AG08395 (cell line): ENCODE data around the gene AKAP7.

Experiments
- DNase-seq: peaks from one replicate; pipeline ENCODE4 v3.0.0; 2012; ENCODE audit warnings: mixed read lengths, low spot score

The AKAP7 gene

DNA sequence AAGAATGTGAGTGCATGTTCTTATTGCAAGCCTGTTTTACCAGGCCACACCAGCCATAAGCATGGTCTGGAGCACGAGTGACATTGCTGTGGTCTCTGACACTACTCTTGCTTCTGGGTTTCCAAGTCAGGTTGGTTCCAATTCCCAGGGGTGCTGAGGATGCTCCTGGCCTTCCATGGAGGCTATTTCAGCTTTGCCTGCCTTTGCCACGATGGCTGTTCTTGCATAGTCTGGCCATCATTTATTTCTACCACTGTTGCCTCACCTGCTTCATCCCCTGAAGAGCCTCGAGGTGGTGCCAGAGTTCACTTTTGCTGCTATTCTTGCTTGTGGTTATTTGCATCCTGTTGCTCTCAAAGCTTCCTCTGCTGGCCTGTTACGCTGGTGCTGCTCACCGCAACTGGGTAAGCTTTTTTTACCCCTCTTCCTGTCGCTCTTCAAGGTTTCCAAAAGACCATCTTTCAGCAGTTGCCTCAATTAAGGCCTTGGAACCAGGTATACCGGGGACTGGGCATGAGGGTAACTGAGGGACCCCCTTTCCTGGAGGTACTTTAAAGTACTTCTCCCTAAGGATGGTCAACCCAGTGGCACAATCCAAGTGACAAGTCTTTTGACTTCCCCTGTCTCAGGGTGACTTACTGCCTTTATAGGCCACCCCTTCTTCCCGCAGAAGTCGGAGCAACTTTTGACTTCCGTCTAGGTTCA is 64.5 kb downstream of the AKAP7 start:
- DNase-seq, result peak; percentile 77

DNA sequence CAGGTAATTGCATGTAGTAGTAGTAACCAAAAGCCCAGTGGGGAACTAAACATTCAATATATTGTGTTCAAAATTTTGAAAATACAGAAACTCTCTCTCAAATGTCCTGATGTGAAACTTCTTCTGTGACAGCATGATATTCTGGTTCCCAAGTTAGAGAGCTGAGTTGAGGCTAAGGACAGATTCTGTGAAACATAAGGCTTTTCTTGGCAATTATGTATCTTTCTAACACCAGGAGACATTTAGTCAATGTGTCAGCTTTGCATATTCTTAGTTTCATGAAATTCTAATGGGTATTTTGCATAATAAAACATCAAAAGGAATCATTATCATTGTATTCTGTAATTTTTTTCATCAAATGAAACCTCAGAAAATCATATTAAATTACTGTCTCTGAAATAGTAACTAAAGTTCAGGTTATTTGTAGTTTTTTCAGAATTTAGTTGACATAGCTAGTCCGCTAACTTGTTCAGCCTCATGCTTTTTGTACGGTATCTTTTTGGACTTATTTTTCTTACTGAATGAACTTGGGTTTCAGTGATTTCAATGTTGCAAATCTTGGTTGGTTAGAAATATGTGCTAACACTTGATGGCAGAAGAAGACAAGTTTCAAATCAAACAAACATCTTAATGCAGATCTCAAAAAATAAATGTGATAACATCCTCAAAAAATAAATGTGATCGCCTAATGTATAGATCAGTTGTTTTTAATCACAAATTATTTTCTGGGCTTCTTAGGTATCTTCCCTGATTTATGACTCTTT is 70.4 kb downstream of the AKAP7 start:
- no peak for DNase-seq

DNA sequence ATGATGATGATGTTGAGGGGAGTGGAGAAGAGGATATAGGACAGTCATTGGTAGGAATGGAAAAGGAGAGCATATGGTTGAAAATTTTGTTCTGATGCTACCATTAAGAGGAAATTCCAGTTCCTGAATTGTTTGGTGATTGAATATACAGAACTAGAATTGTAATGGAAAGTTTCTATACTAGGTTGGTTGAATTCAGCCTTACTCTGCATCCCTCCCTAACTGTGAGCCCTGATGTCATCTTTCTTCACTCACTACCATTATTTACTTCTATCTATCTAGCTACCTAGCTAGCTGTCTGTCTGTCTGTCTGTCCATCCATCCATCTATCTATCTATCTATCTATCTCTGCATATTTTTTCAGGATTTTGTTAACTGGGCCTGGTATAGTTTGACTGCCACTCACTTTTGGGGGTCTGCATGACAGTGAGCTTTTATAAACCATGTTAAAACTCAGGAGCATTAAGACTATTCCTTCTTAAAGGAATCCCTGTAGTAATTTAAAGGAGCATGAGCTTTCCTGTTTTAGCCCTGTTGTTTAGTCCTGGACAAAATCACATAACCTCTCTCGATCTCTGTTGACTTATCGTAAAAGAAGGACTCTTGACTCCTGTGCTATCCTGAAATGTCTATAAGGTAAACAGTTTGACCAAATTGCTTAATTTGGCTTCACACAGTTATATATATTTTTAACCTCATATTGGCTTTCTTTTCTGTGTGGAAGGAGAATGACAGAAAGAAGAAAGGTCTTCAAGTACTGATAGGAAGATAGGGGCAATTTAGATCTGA is 71.4 kb downstream of the AKAP7 start:
- DNase-seq, result no peak

DNA sequence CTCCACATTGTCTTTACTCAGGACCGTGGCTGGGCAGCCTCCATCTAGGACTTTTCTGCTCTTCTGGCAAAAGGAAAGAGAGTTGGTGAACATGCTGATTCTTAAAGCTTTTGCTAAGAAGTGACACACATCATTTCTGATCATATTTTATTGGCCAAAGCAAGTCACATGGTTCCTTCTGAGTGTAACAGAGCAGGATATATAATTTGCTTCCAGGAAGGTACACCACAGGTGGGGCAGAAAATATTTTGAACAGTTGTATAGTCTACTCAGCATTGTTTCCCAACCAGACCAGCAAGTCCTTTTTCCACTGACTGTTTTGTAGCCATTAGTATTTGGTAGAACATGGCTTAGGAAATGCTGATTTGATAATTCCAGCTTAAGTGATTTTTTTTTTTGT is 73.5 kb downstream of the AKAP7 start:
- no peak for DNase-seq

DNA sequence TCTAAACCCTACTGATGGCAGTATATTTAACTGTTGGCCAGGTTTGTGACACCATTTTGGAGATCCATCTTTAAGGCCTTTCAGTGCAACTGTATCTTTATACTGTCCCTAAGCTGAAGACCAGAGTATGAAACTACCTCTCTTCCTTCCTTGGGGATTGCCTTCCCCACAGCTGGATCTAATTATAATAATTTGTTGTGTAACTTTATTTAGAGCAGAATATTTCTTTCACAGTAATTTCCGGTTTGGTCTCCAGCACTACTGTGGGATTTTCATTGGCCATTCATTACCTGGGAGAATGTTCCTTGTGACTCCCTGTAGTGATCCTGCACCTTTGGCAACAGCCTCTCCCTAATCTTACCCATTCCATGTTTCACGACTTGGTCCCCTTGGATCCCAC is 75.2 kb downstream of the AKAP7 start:
- DNase-seq, result peak; percentile 41

DNA sequence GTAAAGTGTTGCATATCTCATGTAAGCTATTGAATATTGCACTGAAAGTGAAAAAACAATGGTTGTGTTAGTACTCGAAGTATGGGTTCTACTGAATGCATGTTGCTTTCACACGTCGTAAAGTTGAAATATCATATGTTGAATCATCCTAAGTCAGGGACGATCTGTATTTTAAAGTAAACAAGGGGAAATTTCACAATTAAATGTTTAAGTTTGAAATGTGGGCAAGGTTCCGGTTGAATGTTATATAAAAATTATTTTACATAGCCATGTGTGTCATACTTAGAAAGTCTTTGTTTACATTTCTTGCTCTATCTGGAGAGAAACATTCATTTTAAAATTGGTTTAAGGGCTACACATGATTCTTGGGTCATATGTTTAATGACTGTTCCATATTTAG is 76.8 kb downstream of the AKAP7 start:
- DNase-seq, result no peak

DNA sequence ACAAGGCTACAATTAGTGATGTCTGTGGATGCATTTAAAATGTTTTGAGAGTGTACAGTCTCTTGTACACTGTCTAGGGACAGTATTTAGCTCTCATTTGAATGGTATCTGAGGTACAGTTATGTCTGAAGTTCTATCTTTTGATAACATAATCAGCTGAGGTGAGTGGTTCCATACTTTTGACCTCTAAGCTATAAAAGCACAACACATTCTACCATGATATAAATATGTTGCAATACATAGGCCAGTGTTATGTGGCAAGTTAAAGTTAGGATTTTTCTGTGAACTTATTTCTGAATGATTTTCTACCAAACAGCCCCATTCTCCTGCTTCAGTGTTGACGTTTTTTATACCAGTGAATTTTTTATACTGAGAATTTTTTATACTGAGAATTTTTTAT is 77.6 kb downstream of the AKAP7 start:
- no peak for DNase-seq

DNA sequence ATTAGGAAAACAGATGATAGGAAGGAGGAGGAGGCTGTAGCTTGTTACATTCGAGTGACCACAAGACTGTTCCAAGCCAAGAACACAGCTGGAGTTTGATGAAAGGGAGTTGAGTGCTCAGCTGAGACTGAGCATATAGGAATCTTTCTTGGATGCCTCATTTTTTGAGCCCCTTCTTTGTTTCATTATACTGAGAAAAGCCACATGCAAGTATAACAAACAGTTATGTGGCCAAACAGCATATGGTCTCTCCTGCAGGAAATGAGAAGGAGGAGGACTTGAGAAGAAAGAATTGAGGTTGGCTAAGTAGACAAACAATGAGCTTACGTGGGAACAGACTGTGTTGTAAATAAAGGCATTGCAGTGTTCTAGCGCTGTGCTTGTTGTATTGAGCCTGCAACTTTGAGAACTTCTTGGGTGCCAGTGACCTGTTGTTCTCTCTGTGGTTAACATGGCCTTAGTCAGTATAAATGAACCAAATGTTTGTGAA is 78.3 kb downstream of the AKAP7 start:
- DNase-seq, result peak; percentile 5

DNA sequence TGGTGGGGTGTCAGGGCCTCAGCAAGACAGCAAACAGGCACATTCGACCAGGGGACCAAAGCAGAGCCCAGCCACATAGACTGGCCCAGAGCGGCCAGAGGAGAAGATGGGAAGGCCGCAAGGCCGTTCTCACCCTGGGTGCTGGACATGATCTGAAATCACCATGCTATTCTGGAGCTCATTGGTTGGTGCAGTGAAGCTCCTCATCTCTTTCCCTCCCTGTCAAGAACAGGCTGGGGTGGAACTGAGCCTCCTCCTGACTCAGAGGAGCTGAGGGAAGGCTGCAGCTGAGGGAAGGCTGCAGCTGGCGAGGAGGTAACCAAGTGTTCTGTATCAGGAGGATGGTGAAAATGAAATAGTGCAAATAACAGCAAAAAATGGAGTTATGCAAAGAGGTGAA is 80.0 kb downstream of the AKAP7 start:
- DNase-seq, result no peak

DNA sequence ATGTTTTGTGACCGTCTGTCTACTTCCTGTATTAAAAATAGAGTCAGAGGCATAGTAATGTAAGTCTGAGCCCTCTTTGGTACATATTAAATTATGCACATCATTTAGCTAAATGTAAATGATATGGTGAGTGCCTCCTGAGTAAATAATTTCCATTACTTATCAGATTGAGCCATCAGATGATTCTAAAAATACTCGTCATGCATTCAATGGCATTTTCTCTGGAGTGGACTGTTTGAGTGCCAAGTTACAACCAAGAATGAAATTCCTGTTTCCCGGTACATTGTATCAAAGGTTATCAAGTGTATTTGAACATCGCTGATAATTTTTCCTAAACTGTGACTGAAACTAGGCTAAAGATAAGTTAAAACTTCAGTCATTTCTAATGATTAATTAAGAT is 81.0 kb downstream of the AKAP7 start:
- DNase-seq, result no peak

DNA sequence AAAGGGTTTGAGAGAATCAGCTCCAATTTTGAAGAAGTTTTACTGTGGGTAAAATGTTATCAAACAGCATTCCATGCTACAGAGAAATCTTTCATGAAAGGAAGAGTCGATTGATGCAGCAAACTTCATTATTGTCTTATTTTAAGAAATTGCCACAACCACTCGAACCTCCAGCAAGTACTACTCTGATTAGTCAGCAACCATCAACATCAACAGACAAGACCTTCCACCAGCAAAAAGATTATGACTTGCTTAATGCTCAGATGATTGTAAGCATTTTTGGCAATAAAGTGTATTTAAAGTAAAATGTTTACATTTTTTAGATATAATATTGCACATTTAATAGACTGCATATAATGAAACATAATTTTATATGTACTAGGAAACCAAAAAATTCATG is 87.5 kb downstream of the AKAP7 start:
- DNase-seq, result no peak

DNA sequence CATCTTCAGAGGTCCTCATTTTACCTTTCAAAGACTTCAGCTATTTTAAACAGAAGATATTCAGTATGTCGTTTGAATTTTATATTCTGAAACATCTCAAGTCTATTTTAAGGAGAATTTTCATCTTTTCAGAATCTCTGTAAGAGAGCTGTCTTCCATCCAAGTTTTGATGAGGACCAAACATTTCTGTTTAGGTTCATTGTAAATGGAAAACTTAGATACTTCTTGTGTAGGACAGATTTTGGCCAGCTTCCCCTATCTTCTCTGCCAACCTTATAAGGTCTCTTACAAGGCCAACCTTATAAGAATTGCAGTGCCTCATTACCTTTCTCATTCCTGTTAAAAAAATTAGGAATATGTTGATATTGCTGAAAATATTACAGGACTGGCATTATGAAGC is 88.1 kb downstream of the AKAP7 start:
- no peak for DNase-seq

DNA sequence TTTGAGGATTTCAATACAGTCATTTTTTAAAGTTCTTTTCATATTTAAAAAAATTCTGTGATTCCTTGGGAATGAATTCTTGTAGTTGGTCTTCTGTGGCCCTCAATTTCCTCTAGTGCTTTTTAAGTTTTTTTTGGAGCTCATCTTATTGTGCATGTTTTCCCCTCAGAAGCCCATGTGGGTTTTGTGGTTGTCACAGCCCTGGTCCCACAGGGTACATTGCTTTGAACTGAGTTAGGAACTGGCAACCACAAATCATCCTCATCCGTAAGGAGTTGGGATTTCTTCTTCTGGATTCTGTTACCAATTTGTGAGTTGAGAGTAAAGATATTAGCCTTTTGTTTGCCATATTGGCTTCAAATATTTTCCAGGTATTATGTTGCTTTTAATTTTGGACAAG is 89.9 kb downstream of the AKAP7 start:
- DNase-seq, result no peak

DNA sequence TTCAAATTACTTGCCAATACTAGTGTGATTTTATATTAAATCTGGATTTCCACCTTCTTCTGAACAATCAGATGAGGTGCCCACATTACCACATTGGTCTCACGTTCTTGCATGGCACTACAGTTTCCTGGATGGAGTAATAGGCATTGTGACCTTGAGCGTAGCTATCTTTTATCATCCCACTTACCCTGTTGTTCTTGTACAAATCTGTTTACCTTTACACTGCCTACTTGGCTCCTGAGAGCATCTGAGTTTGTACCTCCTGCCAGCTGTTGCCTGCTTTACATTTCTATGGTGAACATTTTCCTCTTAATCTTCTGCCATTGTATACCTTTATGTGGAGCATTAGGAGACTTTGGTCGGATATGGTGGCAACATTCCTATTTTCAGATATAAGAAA is 90.7 kb downstream of the AKAP7 start:
- no peak for DNase-seq

DNA sequence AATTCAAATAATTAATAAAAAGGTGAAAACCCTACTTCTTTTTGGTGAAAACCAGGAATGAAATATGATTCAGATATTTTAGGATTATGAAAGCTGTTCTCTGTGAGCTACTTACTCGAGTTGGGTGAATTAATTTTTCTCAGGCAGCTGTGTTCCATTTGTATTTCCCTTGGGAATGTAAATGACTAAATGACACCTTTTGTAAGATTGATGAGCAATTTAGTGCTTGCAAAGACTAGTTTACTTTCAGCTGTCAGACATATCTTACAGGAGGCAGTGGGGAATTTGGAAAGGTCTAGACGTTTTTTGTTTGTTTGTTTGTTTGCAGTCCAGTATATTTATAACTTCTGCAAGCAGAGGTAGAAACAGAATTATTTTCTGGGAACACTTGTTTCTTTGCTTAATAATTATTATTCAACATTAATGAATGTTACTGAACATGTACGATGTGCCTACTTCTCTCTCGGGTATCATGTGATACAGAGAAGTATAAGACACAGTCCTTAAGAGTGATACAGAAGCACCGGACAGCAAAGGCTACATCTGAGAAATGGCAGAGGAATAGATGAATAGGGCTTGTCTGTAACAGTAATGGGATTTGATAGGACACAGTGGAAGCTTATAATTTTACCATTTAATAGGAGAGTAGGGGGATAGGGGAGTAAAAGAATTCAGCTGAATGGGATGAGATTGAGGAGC is 91.3 kb downstream of the AKAP7 start:
- DNase-seq, result no peak

DNA sequence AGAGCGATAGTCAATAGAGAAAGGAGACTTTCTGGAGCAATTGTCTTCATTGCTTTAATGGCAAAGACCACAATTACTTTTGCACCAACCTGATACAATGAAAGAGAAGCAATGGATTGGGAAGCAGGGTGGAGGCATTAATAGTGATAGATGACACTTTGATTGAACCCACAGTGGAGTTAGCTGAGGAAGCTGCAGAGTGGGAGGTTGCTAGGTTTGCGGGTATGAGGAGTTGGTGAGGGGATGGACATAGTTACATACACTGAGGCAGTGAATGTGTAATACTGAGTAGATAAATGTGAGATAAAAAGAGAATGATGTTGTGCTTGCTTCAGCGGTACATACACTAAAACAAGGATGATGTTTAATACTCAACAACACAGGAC is 91.9 kb downstream of the AKAP7 start:
- no peak for DNase-seq

DNA sequence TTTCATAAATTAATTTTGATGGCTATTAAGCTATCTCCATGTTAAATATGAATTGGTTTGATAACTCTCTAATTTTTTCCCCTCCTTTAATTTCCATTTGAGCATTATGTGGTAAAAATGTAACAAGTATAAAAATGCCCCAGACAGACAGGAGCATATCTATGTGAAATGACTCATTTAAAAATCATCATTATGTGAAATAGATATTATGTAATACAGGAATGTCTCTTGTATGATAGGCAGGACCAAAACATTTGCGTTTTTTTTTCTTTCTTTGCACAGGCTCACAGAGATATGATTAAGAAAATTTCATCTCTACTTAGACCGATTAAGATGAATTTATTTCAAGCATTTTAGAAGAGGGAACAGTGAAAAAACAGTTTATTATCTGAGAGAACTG is 95.8 kb downstream of the AKAP7 start:
- peak; percentile 8 for DNase-seq

DNA sequence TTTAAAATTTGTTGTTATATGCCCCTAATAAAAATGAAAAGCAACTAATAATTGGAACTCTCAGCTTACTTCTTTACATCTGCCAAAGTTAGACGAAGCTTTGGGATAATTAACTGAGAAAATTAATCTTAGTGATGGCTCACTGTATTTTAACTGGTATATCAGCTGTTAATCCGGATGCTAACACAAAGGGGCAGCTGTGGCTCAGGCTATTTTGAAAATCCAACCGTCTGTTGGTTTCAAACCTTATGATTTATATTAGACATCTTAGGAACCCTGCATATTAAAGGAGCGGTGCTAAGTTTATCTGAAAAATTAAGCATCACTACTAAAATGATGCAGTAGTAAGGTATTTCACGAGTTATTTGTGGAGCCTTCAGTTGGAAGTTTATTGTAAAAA is 96.6 kb downstream of the AKAP7 start:
- DNase-seq, result no peak

DNA sequence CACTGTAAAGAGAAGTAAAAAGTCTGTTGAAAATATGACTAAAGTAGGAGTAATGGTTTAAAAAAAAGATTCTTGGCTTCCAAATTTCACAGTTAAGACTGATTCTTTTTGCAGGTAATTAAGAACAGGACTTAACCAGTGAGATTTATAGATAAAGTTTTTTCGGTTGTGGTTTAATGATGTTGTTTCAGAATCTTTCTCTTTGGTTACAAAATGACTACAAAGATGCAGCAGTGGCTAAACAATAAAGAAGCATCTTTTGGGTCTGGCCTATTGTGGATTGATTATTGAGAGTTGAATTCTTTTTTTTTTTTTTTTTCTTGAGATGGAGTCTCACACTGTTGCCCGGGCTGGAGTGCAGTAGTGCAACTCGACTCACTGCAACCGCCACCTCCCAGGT is 109.7 kb downstream of the AKAP7 start:
- DNase-seq, result no peak

DNA sequence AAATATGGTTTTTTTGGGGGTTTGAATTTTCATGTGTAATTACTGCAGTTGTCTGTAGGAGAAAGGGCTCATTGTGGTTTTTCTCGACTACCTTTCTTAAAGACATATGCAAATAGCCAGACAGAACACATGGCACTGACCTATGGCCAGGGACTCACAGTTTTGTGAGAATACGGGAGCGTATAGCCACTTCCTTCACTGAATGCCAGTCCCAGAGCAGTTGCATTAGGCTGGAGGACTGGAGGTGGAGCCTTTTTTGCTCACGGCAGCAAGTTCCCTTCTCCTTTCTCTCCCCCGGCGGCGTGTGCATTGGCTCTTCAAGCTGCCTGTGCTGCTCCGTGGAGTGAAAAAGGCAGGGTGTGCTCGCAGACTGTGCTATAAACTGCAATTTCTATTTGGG is 114.9 kb downstream of the AKAP7 start:
- peak; percentile 30 for DNase-seq

DNA sequence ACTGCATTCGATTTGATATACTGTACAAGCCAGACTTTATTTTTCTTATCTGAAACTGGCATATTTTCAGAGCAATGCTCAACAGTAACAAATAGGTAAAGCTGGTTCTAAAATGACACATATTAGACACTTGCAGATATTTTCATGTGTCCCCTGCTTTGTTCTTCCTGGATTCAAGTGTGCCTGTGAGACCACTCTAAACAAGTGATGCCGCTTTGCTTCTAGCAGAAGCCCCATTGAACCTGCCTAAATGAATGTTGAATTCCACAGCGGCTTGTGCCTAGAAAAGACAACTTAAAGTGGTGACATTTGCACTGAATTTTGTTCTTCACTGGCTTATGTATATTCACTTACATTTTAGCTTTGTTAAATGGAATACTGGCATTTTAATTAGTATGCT is 115.7 kb downstream of the AKAP7 start:
- no peak for DNase-seq

DNA sequence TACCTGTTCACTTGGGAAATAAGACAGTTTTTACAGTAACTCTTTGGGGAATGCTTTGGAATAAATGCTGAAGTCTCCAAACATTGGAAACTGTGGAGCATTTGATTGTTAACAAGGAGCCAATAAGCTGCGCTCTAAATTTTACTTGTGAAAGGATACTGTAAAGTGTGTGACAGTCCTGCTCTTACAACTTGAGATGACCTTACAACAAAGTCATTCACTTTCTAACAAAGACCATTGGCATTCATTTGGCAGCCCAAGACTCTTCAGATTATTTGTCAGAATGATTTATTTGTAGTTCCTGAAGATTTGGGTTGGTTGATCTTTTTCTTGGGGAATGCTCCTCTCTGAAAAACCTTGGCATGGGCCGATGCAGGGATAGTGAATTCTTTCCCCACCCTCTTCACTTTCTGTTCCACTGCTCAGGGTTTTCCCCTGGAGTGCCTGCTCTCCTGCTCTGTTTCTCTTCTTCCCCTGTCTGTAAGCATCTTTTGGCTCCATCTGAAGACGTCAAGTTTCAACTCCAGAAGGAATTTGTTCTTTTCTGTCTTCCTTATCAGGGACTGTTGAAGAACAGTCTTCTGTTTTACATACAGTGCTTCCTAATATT is 116.4 kb downstream of the AKAP7 start:
- peak; percentile 4 for DNase-seq
